Measurements from ENCODE around the gene SHISA9.

SHISA9 gene

DNA sequence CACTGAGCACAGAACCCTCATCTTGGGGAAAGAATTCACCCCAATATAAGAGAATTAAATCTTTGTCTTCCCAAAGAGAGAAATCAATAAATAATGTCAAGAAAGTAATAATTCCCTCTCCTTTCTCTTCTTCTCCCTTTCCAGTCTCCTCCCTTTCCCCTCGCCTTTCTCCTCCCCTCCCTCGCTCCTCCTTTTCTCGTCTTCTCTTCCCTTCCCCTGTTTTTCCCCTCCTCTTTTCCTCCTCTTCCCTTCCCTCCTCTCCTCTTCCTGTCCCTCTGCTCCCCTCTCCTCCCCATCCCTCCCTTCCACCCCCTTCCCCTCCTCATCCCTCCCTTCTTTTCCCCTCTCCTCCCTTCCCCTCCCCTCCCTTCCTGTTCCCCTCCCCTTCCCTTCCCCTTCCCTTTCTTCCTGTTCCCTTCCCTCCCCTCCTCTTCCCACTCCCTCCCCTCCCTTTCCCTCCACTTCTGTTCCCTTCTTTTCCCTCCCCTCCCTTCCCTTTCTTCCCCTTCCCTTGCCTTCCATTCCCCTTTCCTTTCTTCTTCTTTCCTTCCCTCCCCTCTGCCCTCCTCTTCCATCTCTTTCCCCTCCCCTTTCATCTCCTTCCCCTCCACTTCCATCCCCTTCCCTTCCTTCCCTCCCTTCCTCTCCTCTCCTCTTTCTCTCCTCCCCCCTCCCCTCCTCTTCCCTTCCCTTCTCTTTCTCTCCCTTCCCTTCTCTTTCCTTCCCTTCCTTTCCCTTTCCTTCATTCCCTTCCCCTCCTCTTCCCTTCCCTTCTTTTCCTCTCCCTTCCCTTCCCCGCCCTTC lies 363.6 kb downstream of the SHISA9 start:
- TF ChIP-seq GABPA (IDR thresholded peaks at IDR 0.05; ENCODE audit: low read depth) (no peak), POLR2AphosphoS5 (IDR thresholded peaks at IDR 0.05; ENCODE audit: low read depth) (no peak), SPI1 (IDR thresholded peaks at IDR 0.05; ENCODE audit: borderline replicate concordance, low read depth) (no peak)
- TF ChIP-seq, protein P1, sequence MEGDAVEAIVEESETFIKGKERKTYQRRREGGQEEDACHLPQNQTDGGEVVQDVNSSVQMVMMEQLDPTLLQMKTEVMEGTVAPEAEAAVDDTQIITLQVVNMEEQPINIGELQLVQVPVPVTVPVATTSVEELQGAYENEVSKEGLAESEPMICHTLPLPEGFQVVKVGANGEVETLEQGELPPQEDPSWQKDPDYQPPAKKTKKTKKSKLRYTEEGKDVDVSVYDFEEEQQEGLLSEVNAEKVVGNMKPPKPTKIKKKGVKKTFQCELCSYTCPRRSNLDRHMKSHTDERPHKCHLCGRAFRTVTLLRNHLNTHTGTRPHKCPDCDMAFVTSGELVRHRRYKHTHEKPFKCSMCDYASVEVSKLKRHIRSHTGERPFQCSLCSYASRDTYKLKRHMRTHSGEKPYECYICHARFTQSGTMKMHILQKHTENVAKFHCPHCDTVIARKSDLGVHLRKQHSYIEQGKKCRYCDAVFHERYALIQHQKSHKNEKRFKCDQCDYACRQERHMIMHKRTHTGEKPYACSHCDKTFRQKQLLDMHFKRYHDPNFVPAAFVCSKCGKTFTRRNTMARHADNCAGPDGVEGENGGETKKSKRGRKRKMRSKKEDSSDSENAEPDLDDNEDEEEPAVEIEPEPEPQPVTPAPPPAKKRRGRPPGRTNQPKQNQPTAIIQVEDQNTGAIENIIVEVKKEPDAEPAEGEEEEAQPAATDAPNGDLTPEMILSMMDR (IDR thresholded peaks at IDR 0.05; ENCODE audit: insufficient read depth, low read length), result no peak
- TF ChIP-seq, protein P2, sequence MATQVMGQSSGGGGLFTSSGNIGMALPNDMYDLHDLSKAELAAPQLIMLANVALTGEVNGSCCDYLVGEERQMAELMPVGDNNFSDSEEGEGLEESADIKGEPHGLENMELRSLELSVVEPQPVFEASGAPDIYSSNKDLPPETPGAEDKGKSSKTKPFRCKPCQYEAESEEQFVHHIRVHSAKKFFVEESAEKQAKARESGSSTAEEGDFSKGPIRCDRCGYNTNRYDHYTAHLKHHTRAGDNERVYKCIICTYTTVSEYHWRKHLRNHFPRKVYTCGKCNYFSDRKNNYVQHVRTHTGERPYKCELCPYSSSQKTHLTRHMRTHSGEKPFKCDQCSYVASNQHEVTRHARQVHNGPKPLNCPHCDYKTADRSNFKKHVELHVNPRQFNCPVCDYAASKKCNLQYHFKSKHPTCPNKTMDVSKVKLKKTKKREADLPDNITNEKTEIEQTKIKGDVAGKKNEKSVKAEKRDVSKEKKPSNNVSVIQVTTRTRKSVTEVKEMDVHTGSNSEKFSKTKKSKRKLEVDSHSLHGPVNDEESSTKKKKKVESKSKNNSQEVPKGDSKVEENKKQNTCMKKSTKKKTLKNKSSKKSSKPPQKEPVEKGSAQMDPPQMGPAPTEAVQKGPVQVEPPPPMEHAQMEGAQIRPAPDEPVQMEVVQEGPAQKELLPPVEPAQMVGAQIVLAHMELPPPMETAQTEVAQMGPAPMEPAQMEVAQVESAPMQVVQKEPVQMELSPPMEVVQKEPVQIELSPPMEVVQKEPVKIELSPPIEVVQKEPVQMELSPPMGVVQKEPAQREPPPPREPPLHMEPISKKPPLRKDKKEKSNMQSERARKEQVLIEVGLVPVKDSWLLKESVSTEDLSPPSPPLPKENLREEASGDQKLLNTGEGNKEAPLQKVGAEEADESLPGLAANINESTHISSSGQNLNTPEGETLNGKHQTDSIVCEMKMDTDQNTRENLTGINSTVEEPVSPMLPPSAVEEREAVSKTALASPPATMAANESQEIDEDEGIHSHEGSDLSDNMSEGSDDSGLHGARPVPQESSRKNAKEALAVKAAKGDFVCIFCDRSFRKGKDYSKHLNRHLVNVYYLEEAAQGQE (IDR thresholded peaks at IDR 0.05; ENCODE audit: insufficient replicate concordance, low read depth), result no peak
- no peak overlapping the region for H3K4me3 ChIP-seq (replicated peaks; ENCODE audit: insufficient read depth, low read length)
- H3K27ac ChIP-seq (replicated peaks), result no peak overlapping the region
- H3K27me3 ChIP-seq (ENCODE audit: insufficient read depth, poor library complexity, severe bottlenecking), result no peaks in the 10 kb centered on the region
- no peak for DNase-seq (ENCODE audit: low read depth in 1 of 2, low spot score in 1 of 2)

DNA sequence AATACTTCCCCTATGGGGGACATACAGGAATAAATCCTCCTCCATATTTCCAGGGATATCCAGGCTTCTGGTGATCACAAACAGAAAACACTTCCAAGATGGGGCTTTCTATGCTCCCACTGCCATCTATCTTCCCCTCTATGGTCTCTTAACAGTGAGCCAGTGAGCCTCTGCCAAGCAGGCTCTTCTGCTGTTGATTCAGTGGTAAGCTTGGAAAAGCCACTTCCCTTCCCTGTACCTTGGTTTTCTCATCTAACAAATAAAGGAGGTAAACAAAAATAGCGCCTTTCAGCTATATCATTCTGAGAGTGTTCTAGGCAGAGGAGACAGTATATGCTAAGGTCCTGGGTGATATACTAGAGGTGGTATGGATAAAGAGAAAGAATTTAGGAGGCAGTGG lies 368.0 kb downstream of the SHISA9 start:
- H3K27me3 ChIP-seq (ENCODE audit: insufficient read depth, poor library complexity, severe bottlenecking), result no peaks in the 10 kb centered on the region
- no peak for DNase-seq (ENCODE audit: low read depth in 1 of 2, low spot score in 1 of 2)
- H3K27ac ChIP-seq (replicated peaks), result no peak overlapping the region
- no peak for TF ChIP-seq SPI1 (IDR thresholded peaks at IDR 0.05; ENCODE audit: borderline replicate concordance, low read depth)
- TF ChIP-seq GABPA (IDR thresholded peaks at IDR 0.05; ENCODE audit: low read depth), result no peak
- TF ChIP-seq, protein P1 (IDR thresholded peaks at IDR 0.05; ENCODE audit: insufficient read depth, low read length), result no peak
- TF ChIP-seq, protein P2 (IDR thresholded peaks at IDR 0.05; ENCODE audit: insufficient replicate concordance, low read depth), result no peak
- no peak for TF ChIP-seq POLR2AphosphoS5 (IDR thresholded peaks at IDR 0.05; ENCODE audit: low read depth)
- no peak overlapping the region for H3K4me3 ChIP-seq (replicated peaks; ENCODE audit: insufficient read depth, low read length)

DNA sequence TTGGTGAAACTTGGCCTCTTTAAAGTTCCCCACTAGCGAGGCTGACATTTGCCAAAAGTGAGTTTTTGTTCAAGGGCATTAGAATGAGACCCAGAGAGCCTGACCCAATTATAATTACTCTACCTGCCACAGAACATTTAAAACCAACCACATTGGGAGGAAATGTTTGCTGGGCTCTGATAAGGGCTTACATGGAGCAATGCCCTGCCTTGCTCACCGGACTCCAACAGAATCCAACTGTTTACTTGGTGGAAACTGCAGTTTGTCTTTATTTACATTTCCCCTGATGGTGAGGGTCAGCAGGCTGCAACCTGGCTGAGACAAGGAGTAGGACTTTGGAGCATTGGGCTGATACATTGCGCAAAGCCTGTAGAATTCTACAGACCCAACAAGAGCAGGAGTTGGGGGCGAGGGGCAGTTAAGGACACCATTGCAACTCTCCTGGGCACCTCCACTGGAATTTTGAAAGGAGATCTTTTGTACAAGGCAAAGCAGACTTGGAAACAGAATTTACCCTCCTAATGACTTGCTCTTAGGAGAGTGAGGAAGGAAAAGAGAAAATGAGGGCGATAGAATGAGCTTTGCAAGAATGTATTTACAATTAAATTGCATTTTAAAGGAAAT lies 368.6 kb downstream of the SHISA9 start:
- TF ChIP-seq GABPA (IDR thresholded peaks at IDR 0.05; ENCODE audit: low read depth), result no peak
- TF ChIP-seq, protein P1 (IDR thresholded peaks at IDR 0.05; ENCODE audit: insufficient read depth, low read length), result no peak
- no peak for TF ChIP-seq SPI1 (IDR thresholded peaks at IDR 0.05; ENCODE audit: borderline replicate concordance, low read depth)
- no peak for TF ChIP-seq POLR2AphosphoS5 (IDR thresholded peaks at IDR 0.05; ENCODE audit: low read depth)
- TF ChIP-seq, protein P2 (IDR thresholded peaks at IDR 0.05; ENCODE audit: insufficient replicate concordance, low read depth), result no peak
- DNase-seq (ENCODE audit: low read depth in 1 of 2, low spot score in 1 of 2), result no peak
- H3K27me3 ChIP-seq (ENCODE audit: insufficient read depth, poor library complexity, severe bottlenecking), result no peaks in the 10 kb centered on the region
- no peak overlapping the region for H3K27ac ChIP-seq (replicated peaks)
- H3K4me3 ChIP-seq (replicated peaks; ENCODE audit: insufficient read depth, low read length), result no peak overlapping the region

Measured in HL-60 (cell line).